22Rv1 (cell line): ENCODE data around the gene KIF6.

ENCODE experiments used
- CTCF ChIP-seq: fragments of 450-650 bp; IDR thresholded peaks from 2 replicates; pipeline ENCODE4 v1.5.1; 2017; ENCODE audit warnings: mild to moderate bottlenecking
- ZFX ChIP-seq: fragments of 450-650 bp; IDR thresholded peaks from 2 replicates; pipeline ENCODE4 v1.6.1; 2017; ENCODE audit warnings: antibody characterized with exemption, borderline replicate concordance

- TF ChIP-seq CTCF (no peak), ZFX (no peak)
Measured at GRCh38 chr6:39516471-39516870, 208.7 kb downstream of the KIF6 start.
